RWPE1 (cell line): Measurements from ENCODE around the gene EIF2S3.

ENCODE experiments used
- CTCF ChIA-PET: fragments of 350-600 bp; sonication (Branson Sonifier 250); formaldehyde crosslinking; extraction: SDS; loops from one replicate; lab custom pipeline; 2021; lab: Yijun Ruan, JAX
- POLR2A ChIA-PET: fragments of 400-600 bp; formaldehyde crosslinking; extraction: SDS; loops from one replicate; lab custom pipeline; 2020; ENCODE audit warnings: antibody characterized with exemption; ENCODE audit not compliant: low non-redundant PET; lab: Yijun Ruan, JAX
- DNase-seq: peaks from one replicate; pipeline ENCODE4 v3.0.0; 2012; ENCODE audit warnings: low spot score
- H3K27ac ChIP-seq: fragments of 450-650 bp; 2 replicates; pipeline ENCODE4 v1.5.1; 2017
- CTCF ChIP-seq: fragments of 450-650 bp; conservative IDR thresholded peaks from 2 replicates; pipeline ENCODE4 v1.5.1; 2017; ENCODE audit warnings: low read depth, mild to moderate bottlenecking

Gene EIF2S3

DNA sequence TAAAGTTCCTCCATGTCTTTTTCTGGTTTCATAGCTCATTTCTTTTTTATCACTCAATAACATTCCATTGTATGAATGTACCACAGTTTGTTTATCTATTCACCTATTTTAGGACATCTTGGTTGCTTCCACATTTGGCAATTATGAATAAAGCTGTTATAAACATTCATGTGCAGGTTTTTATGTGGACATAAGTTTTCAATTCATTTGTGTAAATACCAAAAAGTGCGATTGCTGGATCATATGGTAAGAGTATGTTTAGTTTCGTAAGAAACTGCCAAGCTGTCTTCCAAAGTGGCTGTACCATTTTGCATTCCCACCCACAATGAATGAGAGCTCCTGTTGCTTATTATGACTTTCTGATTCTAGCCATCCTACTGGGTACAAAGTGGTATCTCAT is 58.4 kb downstream of the EIF2S3 start:
- CTCF ChIA-PET = no interaction called here

GRCh38 chrX:24117258-24117657 is 62.5 kb downstream of the EIF2S3 start:
- ChIA-PET POLR2A (no interaction called here), CTCF (no interaction called here)
- peak; percentile 7 for DNase-seq
- H3K27ac ChIP-seq = no peak overlapping the region
- no peak for TF ChIP-seq CTCF

More for the DNA sequence above, 58.4 kb downstream of the EIF2S3 start:
- POLR2A ChIA-PET = no interaction called here
- no peak for DNase-seq
- H3K27ac ChIP-seq = no peak overlapping the region
- TF ChIP-seq CTCF = no peak

- ChIA-PET POLR2A (no interaction called here), CTCF (no interaction called here)
- H3K27ac ChIP-seq = no peak overlapping the region
- DNase-seq = no peak
- TF ChIP-seq CTCF = no peak
These were observed 69.6 kb downstream of the EIF2S3 start for GRCh38 chrX:24124244-24124799.

DNA sequence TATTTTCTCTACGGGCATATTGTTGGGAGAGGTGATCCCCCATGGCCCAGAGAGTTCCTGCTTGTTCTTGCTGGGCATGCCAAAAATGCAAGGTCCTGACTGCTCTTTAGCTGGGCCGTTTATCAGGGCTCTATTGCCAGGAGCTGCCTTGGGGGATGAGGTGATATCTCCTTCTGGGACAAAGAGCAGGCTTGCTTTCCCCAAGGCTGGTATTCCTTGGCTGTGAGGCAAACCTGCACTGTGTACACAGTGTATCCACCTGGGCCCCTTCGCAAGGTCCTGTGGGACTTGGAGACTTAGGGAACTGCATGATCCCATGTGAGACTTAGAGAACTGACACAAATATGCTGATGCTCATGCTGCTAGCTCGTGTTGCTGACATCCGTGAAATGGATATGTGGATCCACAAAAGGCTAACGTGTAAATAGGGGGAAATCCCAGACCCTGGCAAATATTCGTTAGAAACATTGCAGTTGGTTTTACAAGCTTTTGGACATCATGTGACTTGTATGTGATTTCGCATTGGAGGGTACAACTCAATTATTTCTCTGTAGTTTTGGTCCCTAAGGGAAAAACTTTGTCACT is 70.4 kb downstream of the EIF2S3 start:
- POLR2A ChIA-PET = no interaction called here

More for the DNA sequence above, 70.4 kb downstream of the EIF2S3 start:
- CTCF ChIA-PET = no interaction called here
- no peak for DNase-seq
- H3K27ac ChIP-seq = no peak overlapping the region
- TF ChIP-seq CTCF = no peak
